ENCODE data around the gene CORO2A. TPM values are rescaled to one million over a fixed set of nuclear protein-coding genes. Genes with fewer than 3 reads are reported as not detected.
"Not testable (repeated sequence)": the region's sequence is repeated elsewhere in the genome, so short reads cannot be mapped to it uniquely, and the experiment has no call there.

CORO2A gene
- total RNA-seq, 1 experiment from 2014 or later = 1.7 TPM

DNA sequence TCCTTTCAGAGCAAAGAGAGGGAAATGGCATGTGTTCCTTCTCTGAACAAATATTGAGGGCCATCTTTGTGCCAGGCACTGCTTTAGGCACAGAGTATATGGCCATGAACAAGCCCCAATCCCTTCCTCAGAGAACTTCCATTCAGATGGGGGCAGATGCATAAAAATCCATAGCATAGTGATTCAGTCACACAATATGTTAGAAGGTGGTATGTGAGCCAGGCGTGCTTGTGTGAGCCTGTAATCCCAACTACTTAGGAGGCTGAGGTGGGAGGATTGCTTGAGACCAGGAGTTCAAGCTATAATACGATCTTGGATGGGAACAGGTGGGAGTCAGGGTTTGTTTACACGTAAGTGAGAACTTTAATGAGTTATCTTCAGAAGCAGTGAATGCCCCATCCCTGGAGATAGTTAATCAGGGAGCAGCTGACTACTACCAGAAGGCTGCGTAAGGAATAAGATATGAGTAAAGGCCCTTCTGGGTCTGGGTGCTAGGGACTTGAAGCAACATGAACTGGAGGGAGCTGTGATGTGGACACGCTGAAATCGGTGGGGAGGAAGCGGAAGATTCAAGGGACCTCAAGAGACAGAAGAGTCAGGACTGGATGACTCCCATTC is 108.8 kb downstream of the CORO2A start:
- Histone ChIP-seq H3K4me1 (ENCODE audit: low read length) (peaks cover 10% of the 10 kb centered on the region), H3K9ac (ENCODE audit: low read length) (no peak overlapping the region), H2AFZ (ENCODE audit: low read length) (no peak overlapping the region), H4K20me1 (ENCODE audit: insufficient read depth, low read depth, low read length) (no peaks in the 10 kb centered on the region), H3K36me3 (ENCODE audit: insufficient read depth, low read length) (peaks cover 37% of the 10 kb centered on the region), H3K9me3 (ENCODE audit: low read length) (no peaks in the 10 kb centered on the region), H3K4me2 (ENCODE audit: low read depth, low read length, poor library complexity, severe bottlenecking) (no peak overlapping the region), H3K4me3 (ENCODE audit: low read length) (no peak overlapping the region), H3K9me2 (replicated peaks; ENCODE audit: insufficient read depth, low read length) (no peaks in the 10 kb centered on the region), H3K27me3 (ENCODE audit: low read length) (no peaks in the 10 kb centered on the region), H3K79me2 (ENCODE audit: low read length) (no peaks in the 10 kb centered on the region), H3K27ac (ENCODE audit: low read length) (no peak overlapping the region)
- no peak for DNase-seq

DNA sequence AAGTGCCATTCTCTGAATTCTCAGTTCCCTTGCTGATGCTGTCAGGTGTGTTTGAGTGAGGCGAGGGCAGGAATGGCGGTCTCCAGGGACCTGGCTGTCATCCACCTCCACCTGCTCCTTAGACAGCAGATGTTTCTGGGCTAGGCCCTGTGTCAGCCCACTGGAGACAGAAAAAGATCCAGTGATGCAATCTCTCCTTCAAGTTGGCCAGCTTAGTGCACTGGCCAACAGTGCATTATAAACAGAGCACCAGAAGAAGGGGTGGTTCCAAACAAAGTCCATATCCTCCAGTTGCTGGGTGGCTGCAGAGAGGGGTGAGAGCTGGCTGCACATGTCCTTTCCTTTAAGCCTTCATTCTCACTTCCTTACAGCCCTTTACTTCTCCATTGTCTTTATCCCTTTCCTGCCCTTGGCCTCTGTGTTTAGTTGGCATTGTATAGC is 109.4 kb downstream of the CORO2A start:
- Histone ChIP-seq H3K79me2 (ENCODE audit: low read length) (no peaks in the 10 kb centered on the region), H4K20me1 (ENCODE audit: insufficient read depth, low read depth, low read length) (no peaks in the 10 kb centered on the region)

DNA sequence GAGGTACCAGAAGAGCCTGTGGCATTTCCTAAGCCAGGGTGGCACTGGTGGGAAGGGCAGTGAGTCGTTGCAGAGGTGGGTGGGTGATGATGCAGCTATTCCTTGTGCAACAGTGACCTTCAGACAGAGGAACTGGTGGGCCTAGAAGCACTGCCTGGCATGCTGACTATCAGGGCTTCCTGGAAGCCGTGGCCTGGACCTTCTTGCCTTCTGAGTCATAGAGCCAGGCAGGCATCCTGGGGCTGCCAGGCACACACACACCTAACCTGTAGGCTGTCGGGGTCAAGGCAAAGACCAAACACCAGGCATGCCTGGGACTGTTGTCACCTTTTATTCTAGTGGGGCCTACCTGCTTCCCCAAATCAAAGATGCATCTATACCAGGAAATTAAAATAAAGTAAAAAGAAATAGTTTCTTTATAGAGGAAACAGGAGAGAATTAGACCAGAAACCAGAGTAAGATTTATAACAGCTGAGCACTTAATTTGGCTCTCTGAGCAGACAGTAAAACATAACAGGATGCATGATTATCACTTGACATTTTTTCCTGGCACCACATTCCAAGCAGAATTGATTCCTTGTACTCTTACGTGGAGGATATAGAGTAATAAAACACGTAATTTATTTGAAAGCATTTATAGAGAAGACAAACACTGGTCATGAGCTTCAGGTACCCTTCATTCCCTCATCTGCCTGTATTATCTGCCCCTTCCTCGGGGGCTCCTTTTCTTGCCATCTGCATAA is 110.8 kb downstream of the CORO2A start:
- Histone ChIP-seq H3K4me2 (ENCODE audit: low read depth, low read length, poor library complexity, severe bottlenecking) (no peak overlapping the region), H4K20me1 (ENCODE audit: insufficient read depth, low read depth, low read length) (no peaks in the 10 kb centered on the region), H3K27me3 (ENCODE audit: low read length) (no peaks in the 10 kb centered on the region), H3K27ac (ENCODE audit: low read length) (no peak overlapping the region), H3K79me2 (ENCODE audit: low read length) (peaks cover 8% of the 10 kb centered on the region), H3K4me3 (ENCODE audit: low read length) (no peak overlapping the region), H3K9me2 (replicated peaks; ENCODE audit: insufficient read depth, low read length) (no peaks in the 10 kb centered on the region), H3K4me1 (ENCODE audit: low read length) (peaks cover 10% of the 10 kb centered on the region), H3K9me3 (ENCODE audit: low read length) (no peaks in the 10 kb centered on the region), H3K36me3 (ENCODE audit: insufficient read depth, low read length) (peaks cover 42% of the 10 kb centered on the region), H2AFZ (ENCODE audit: low read length) (no peak overlapping the region), H3K9ac (ENCODE audit: low read length) (no peak overlapping the region)
- no peak for DNase-seq

More for the DNA sequence above, 109.4 kb downstream of the CORO2A start:
- Histone ChIP-seq H3K36me3 (ENCODE audit: insufficient read depth, low read length) (peaks cover 37% of the 10 kb centered on the region), H3K9me3 (ENCODE audit: low read length) (no peaks in the 10 kb centered on the region), H3K9me2 (replicated peaks; ENCODE audit: insufficient read depth, low read length) (no peaks in the 10 kb centered on the region), H3K4me2 (ENCODE audit: low read depth, low read length, poor library complexity, severe bottlenecking) (no peak overlapping the region), H3K9ac (ENCODE audit: low read length) (no peak overlapping the region), H3K27ac (ENCODE audit: low read length) (no peak overlapping the region), H3K4me1 (ENCODE audit: low read length) (peaks cover 10% of the 10 kb centered on the region), H3K4me3 (ENCODE audit: low read length) (no peak overlapping the region), H2AFZ (ENCODE audit: low read length) (no peak overlapping the region), H3K27me3 (ENCODE audit: low read length) (no peaks in the 10 kb centered on the region)
- no peak for DNase-seq

DNA sequence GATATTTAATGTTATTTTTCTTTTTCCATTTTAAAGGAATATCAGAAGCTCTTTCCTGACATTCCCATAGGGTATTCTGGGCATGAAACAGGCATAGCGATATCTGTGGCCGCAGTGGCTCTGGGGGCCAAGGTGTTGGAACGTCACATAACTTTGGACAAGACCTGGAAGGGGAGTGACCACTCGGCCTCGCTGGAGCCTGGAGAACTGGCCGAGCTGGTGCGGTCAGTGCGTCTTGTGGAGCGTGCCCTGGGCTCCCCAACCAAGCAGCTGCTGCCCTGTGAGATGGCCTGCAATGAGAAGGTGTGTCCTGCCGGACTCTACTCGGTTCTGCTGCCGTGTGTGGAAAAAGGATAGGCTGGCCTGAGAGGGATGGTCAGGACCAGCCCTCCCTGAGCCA is 111.7 kb downstream of the CORO2A start:
- Histone ChIP-seq H3K9ac (ENCODE audit: low read length) (no peak overlapping the region), H3K36me3 (ENCODE audit: insufficient read depth, low read length) (peaks cover 45% of the 10 kb centered on the region), H3K27ac (ENCODE audit: low read length) (no peak overlapping the region), H2AFZ (ENCODE audit: low read length) (no peak overlapping the region), H3K9me3 (ENCODE audit: low read length) (no peaks in the 10 kb centered on the region), H3K4me3 (ENCODE audit: low read length) (no peak overlapping the region), H3K4me2 (ENCODE audit: low read depth, low read length, poor library complexity, severe bottlenecking) (no peak overlapping the region), H4K20me1 (ENCODE audit: insufficient read depth, low read depth, low read length) (no peaks in the 10 kb centered on the region), H3K27me3 (ENCODE audit: low read length) (no peaks in the 10 kb centered on the region), H3K4me1 (ENCODE audit: low read length) (peaks cover 5% of the 10 kb centered on the region), H3K9me2 (replicated peaks; ENCODE audit: insufficient read depth, low read length) (no peaks in the 10 kb centered on the region), H3K79me2 (ENCODE audit: low read length) (peaks cover 13% of the 10 kb centered on the region)
- DNase-seq = no peak

DNA sequence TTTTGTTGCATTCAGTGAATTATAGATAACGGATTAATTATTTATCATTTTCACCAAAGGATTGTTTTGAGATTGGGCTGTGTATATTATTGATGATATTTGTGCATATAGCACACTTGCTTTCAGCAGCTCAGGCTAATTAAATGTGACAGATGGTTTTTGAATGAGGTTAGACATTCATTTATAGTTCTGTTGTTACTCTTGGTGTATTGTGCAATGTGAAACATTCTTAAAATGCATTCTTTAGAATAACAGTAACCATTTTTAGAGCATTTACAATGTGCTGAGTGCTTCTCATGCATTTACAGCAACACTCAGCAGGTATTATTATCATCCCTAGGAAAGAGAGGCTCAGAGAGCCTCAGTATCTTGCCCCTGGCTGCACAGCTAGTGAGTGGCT is 112.1 kb downstream of the CORO2A start:
- H3K36me3 ChIP-seq (ENCODE audit: insufficient read depth, low read length) = peaks cover 50% of the 10 kb centered on the region
- DNase-seq = no peak
- no peak overlapping the region for H3K27ac ChIP-seq (ENCODE audit: low read length)
- peaks cover 17% of the 10 kb centered on the region for H3K79me2 ChIP-seq (ENCODE audit: low read length)
- H3K9me3 ChIP-seq (ENCODE audit: low read length) = no peaks in the 10 kb centered on the region
- H3K4me2 ChIP-seq (ENCODE audit: low read depth, low read length, poor library complexity, severe bottlenecking) = no peak overlapping the region
- H3K9me2 ChIP-seq (replicated peaks; ENCODE audit: insufficient read depth, low read length) = no peaks in the 10 kb centered on the region
- no peak overlapping the region for H3K9ac ChIP-seq (ENCODE audit: low read length)
- no peak overlapping the region for H3K4me3 ChIP-seq (ENCODE audit: low read length)
- no peaks in the 10 kb centered on the region for H4K20me1 ChIP-seq (ENCODE audit: insufficient read depth, low read depth, low read length)
- H3K4me1 ChIP-seq (ENCODE audit: low read length) = peaks cover under 1% of the 10 kb centered on the region
- no peaks in the 10 kb centered on the region for H3K27me3 ChIP-seq (ENCODE audit: low read length)
- H2AFZ ChIP-seq (ENCODE audit: low read length) = no peak overlapping the region

DNA sequence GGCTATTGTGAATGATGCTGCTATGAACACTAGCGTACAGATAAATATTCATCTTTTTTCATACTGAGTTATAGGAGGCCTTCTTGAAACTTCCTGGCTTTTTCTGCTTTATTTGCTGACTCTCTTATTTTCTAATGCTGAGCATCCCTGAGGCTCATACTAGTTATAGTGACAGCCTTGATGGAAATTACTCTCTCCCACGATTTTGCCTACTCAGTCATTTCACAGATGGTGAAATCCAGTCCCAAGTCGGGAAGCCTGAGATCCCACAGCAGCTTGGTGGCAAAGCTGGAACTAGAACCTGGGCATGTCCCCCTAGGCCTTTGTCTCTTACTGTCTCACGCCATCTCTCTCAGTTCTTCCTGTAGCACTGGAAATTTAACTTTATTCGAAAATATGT is 113.5 kb downstream of the CORO2A start:
- Histone ChIP-seq H3K4me3 (ENCODE audit: low read length) (no peak overlapping the region), H3K79me2 (ENCODE audit: low read length) (peaks cover 30% of the 10 kb centered on the region), H3K36me3 (ENCODE audit: insufficient read depth, low read length) (peaks cover 47% of the 10 kb centered on the region), H3K9ac (ENCODE audit: low read length) (no peak overlapping the region), H3K4me1 (ENCODE audit: low read length) (peaks cover 3% of the 10 kb centered on the region), H3K27ac (ENCODE audit: low read length) (no peak overlapping the region), H3K9me2 (replicated peaks; ENCODE audit: insufficient read depth, low read length) (no peaks in the 10 kb centered on the region), H4K20me1 (ENCODE audit: insufficient read depth, low read depth, low read length) (no peaks in the 10 kb centered on the region), H3K4me2 (ENCODE audit: low read depth, low read length, poor library complexity, severe bottlenecking) (no peak overlapping the region), H2AFZ (ENCODE audit: low read length) (no peak overlapping the region), H3K9me3 (ENCODE audit: low read length) (no peaks in the 10 kb centered on the region), H3K27me3 (ENCODE audit: low read length) (no peaks in the 10 kb centered on the region)
- no peak for DNase-seq

DNA sequence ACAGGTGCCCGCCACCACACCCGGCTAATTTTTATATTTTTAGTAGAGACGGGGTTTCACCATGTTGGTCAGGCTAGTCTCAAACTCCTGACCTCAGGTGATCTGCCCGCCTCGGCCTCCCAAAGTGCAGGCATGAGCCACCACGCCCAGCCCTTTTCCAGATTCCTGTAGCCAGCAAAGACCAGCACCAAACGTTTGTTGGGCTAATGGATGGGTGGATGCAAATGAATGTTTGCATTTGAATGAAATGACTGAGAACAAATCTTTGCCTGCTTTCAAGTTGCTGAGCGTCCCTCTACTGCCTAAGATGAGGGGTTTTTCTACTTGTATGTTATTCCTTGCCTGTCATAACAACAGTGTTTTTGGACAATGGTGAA is 115.9 kb downstream of the CORO2A start:
- not testable (repeated sequence) for H3K9me3 ChIP-seq (ENCODE audit: low read length); DNase-seq; H3K4me1 ChIP-seq (ENCODE audit: low read length); H3K27me3 ChIP-seq (ENCODE audit: low read length); H3K9me2 ChIP-seq (replicated peaks; ENCODE audit: insufficient read depth, low read length); H3K27ac ChIP-seq (ENCODE audit: low read length); H4K20me1 ChIP-seq (ENCODE audit: insufficient read depth, low read depth, low read length); H3K9ac ChIP-seq (ENCODE audit: low read length); H3K4me3 ChIP-seq (ENCODE audit: low read length); H2AFZ ChIP-seq (ENCODE audit: low read length); H3K4me2 ChIP-seq (ENCODE audit: low read depth, low read length, poor library complexity, severe bottlenecking)
- H3K79me2 ChIP-seq (ENCODE audit: low read length) = peaks cover 35% of the 10 kb centered on the region
- peaks cover 38% of the 10 kb centered on the region for H3K36me3 ChIP-seq (ENCODE audit: insufficient read depth, low read length)

DNA sequence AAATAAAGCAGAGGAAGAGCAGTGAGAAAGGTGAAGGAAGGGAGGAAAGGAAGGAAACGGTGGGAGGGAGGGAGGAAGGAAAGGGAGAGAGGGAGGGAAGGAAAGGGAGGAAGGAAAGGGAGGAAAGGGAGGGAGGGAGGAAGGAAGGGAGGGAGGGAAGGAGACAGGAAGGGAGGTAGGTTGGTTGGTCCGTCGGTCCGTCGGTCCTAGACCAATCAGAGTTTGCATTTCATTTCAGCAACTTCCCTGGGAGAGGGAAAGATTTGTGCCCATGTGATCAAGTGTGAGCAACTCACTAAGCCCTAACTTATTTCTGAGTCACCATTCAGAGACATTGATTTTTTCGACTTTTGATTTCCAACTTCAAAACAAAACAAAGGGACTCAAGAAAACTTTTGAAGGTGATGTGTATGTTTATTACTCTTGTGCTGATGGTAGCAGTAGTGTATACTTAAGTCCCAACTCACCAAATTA is 117.1 kb downstream of the CORO2A start:
- no peaks in the 10 kb centered on the region for H3K9me2 ChIP-seq (replicated peaks; ENCODE audit: insufficient read depth, low read length)
- H3K27me3 ChIP-seq (ENCODE audit: low read length) = no peaks in the 10 kb centered on the region
- H3K79me2 ChIP-seq (ENCODE audit: low read length) = peaks cover 43% of the 10 kb centered on the region
- H3K4me3 ChIP-seq (ENCODE audit: low read length) = no peak overlapping the region
- H2AFZ ChIP-seq (ENCODE audit: low read length) = no peak overlapping the region
- H3K27ac ChIP-seq (ENCODE audit: low read length) = no peak overlapping the region
- H3K9me3 ChIP-seq (ENCODE audit: low read length) = no peaks in the 10 kb centered on the region
- no peak overlapping the region for H3K4me2 ChIP-seq (ENCODE audit: low read depth, low read length, poor library complexity, severe bottlenecking)
- H3K4me1 ChIP-seq (ENCODE audit: low read length) = peaks cover 3% of the 10 kb centered on the region
- H4K20me1 ChIP-seq (ENCODE audit: insufficient read depth, low read depth, low read length) = no peaks in the 10 kb centered on the region
- peaks cover 26% of the 10 kb centered on the region; the same call in 1 of the 2 replicates for H3K36me3 ChIP-seq (ENCODE audit: insufficient read depth, low read length)
- no peak for DNase-seq
- H3K9ac ChIP-seq (ENCODE audit: low read length) = no peak overlapping the region

Data from Karpas-422 (cell line).